Breast epithelium (tissue), 3 donors: ENCODE data around the gene FRMD4A.

ENCODE experiments used
- CTCF ChIP-seq, 3 donors: fragments of 450-650 bp; IDR thresholded peaks; one replicate each; pipeline ENCODE4 v1.5.1; 2016 to 2017; ENCODE audit warnings: antibody characterized with exemption in 3 of 3, mild to moderate bottlenecking in 3 of 3, moderate library complexity in 3 of 3
- POLR2AphosphoS5 ChIP-seq, 3 donors: sonication (generic); formaldehyde crosslinking; IDR thresholded peaks; one replicate each; pipeline ENCODE4 v1.6.1; 2017; ENCODE audit warnings: antibody characterized with exemption in 3 of 3

GRCh38 chr10:14146501-14146900 lies 184.2 kb downstream of the FRMD4A start:
- TF ChIP-seq CTCF (IDR thresholded peaks at IDR 0.05) = no peak
- no peak for TF ChIP-seq POLR2AphosphoS5 (IDR thresholded peaks at IDR 0.05)
